SK-N-SH treated with all-trans-retinoic acid at 6 μM for 48 hours (cell line): Measurements from ENCODE around the gene PHB1.

ENCODE experiments used
- ESRRG ChIP-seq: fragments of 250-450 bp; sonication (Bioruptor Pico); IDR thresholded peaks from 2 replicates; pipeline ENCODE4 v1.6.1; 2021; ENCODE audit warnings: mild to moderate bottlenecking
- GLIS3 ChIP-seq: fragments of 250-450 bp; sonication (Bioruptor Pico); IDR thresholded peaks from 2 replicates; pipeline ENCODE4 v1.5.0; 2020; ENCODE audit warnings: mild to moderate bottlenecking, moderate library complexity
- SNAI2 ChIP-seq: fragments of 250-450 bp; sonication (Bioruptor Pico); IDR thresholded peaks from 2 replicates; pipeline ENCODE4 v1.5.0; 2020; ENCODE audit warnings: mild to moderate bottlenecking, moderate library complexity
- TCF4 ChIP-seq: fragments of 250-450 bp; sonication (Bioruptor Pico); IDR thresholded peaks from 2 replicates; pipeline ENCODE4 v1.8.0; 2021; ENCODE audit warnings: mild to moderate bottlenecking, moderate library complexity, borderline replicate concordance
- ZC3H10 ChIP-seq: fragments of 250-450 bp; sonication (Bioruptor Pico); IDR thresholded peaks from 2 replicates; pipeline ENCODE4 v1.5.1; 2021; ENCODE audit warnings: mild to moderate bottlenecking, moderate library complexity
- ZNF565 ChIP-seq: fragments of 450-650 bp; formaldehyde crosslinking; conservative IDR thresholded peaks from 2 replicates; pipeline ENCODE4 v1.5.0; 2020; ENCODE audit warnings: low read depth, mild to moderate bottlenecking, moderate library complexity
- ZNF8 ChIP-seq: fragments of 450-650 bp; formaldehyde crosslinking; IDR thresholded peaks from 2 replicates; pipeline ENCODE4 v1.5.0; 2020; ENCODE audit warnings: mild to moderate bottlenecking, moderate library complexity
- TF ChIP-seq, protein P1 (sequence below): fragments of 250-450 bp; sonication (Bioruptor Pico); IDR thresholded peaks from 2 replicates; pipeline ENCODE4 v1.8.0; 2020; ENCODE audit warnings: mild to moderate bottlenecking, moderate library complexity, borderline replicate concordance
- TF ChIP-seq, protein P2 (sequence below): fragments of 250-450 bp; sonication (Bioruptor Pico); IDR thresholded peaks from 2 replicates; pipeline ENCODE4 v1.5.1; 2021; ENCODE audit warnings: mild to moderate bottlenecking, moderate library complexity
- TF ChIP-seq, protein P3 (sequence below): fragments of 250-450 bp; sonication (Bioruptor Pico); IDR thresholded peaks from 2 replicates; pipeline ENCODE4 v1.8.0; 2021; ENCODE audit warnings: low read depth, mild to moderate bottlenecking, moderate library complexity, borderline replicate concordance
- TF ChIP-seq, protein P4 (sequence below): fragments of 250-450 bp; sonication (Bioruptor Pico); IDR thresholded peaks from 2 replicates; pipeline ENCODE4 v1.5.1; 2020; ENCODE audit warnings: low read depth, mild to moderate bottlenecking, moderate library complexity
- TF ChIP-seq, protein P5 (sequence below): fragments of 250-450 bp; sonication (Bioruptor Pico); IDR thresholded peaks from 2 replicates; pipeline ENCODE4 v1.5.0; 2020; ENCODE audit warnings: mild to moderate bottlenecking, moderate library complexity

DNA sequence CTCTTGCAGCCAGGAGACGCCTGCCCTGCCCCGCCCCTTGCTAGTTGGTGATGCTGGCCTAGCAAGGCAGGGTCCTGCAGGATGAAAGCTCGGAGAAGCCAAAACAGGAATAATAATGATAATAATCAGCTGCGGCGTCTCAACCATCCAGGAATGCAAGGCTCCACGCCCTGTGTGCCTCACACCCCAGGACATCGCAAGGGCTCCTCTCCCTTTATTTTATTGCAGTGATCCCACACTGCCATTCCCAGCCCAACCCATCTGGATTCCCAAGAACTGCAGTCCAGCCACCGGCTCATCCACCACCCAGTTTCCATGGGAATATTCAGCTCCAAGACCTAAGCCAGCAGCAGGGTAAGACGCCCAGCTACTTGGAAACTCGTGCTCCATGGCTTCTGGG lies 31.6 kb downstream of the PHB1 start:
- TF ChIP-seq, protein P1, sequence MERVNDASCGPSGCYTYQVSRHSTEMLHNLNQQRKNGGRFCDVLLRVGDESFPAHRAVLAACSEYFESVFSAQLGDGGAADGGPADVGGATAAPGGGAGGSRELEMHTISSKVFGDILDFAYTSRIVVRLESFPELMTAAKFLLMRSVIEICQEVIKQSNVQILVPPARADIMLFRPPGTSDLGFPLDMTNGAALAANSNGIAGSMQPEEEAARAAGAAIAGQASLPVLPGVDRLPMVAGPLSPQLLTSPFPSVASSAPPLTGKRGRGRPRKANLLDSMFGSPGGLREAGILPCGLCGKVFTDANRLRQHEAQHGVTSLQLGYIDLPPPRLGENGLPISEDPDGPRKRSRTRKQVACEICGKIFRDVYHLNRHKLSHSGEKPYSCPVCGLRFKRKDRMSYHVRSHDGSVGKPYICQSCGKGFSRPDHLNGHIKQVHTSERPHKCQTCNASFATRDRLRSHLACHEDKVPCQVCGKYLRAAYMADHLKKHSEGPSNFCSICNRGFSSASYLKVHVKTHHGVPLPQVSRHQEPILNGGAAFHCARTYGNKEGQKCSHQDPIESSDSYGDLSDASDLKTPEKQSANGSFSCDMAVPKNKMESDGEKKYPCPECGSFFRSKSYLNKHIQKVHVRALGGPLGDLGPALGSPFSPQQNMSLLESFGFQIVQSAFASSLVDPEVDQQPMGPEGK = no peak
- TF ChIP-seq ESRRG (CRISPR knock-in tag) (no peak), GLIS3 (no peak), ZNF565 (CRISPR knock-in tag) (no peak), SNAI2 (CRISPR knock-in tag) (no peak), TCF4 (CRISPR knock-in tag) (no peak), ZNF8 (CRISPR knock-in tag) (no peak), ZC3H10 (no peak)
- TF ChIP-seq, protein P2, sequence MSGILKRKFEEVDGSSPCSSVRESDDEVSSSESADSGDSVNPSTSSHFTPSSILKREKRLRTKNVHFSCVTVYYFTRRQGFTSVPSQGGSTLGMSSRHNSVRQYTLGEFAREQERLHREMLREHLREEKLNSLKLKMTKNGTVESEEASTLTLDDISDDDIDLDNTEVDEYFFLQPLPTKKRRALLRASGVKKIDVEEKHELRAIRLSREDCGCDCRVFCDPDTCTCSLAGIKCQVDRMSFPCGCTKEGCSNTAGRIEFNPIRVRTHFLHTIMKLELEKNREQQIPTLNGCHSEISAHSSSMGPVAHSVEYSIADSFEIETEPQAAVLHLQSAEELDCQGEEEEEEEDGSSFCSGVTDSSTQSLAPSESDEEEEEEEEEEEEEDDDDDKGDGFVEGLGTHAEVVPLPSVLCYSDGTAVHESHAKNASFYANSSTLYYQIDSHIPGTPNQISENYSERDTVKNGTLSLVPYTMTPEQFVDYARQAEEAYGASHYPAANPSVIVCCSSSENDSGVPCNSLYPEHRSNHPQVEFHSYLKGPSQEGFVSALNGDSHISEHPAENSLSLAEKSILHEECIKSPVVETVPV (CRISPR knock-in tag) = no peak
- TF ChIP-seq, protein P3, sequence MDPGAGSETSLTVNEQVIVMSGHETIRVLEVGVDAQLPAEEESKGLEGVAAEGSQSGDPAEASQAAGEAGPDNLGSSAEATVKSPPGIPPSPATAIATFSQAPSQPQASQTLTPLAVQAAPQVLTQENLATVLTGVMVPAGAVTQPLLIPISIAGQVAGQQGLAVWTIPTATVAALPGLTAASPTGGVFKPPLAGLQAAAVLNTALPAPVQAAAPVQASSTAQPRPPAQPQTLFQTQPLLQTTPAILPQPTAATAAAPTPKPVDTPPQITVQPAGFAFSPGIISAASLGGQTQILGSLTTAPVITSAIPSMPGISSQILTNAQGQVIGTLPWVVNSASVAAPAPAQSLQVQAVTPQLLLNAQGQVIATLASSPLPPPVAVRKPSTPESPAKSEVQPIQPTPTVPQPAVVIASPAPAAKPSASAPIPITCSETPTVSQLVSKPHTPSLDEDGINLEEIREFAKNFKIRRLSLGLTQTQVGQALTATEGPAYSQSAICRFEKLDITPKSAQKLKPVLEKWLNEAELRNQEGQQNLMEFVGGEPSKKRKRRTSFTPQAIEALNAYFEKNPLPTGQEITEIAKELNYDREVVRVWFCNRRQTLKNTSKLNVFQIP (CRISPR knock-in tag) = no peak
- TF ChIP-seq, protein P4, sequence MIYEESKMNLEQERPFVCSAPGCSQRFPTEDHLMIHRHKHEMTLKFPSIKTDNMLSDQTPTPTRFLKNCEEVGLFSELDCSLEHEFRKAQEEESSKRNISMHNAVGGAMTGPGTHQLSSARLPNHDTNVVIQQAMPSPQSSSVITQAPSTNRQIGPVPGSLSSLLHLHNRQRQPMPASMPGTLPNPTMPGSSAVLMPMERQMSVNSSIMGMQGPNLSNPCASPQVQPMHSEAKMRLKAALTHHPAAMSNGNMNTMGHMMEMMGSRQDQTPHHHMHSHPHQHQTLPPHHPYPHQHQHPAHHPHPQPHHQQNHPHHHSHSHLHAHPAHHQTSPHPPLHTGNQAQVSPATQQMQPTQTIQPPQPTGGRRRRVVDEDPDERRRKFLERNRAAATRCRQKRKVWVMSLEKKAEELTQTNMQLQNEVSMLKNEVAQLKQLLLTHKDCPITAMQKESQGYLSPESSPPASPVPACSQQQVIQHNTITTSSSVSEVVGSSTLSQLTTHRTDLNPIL (CRISPR knock-in tag) = no peak
- TF ChIP-seq, protein P5, sequence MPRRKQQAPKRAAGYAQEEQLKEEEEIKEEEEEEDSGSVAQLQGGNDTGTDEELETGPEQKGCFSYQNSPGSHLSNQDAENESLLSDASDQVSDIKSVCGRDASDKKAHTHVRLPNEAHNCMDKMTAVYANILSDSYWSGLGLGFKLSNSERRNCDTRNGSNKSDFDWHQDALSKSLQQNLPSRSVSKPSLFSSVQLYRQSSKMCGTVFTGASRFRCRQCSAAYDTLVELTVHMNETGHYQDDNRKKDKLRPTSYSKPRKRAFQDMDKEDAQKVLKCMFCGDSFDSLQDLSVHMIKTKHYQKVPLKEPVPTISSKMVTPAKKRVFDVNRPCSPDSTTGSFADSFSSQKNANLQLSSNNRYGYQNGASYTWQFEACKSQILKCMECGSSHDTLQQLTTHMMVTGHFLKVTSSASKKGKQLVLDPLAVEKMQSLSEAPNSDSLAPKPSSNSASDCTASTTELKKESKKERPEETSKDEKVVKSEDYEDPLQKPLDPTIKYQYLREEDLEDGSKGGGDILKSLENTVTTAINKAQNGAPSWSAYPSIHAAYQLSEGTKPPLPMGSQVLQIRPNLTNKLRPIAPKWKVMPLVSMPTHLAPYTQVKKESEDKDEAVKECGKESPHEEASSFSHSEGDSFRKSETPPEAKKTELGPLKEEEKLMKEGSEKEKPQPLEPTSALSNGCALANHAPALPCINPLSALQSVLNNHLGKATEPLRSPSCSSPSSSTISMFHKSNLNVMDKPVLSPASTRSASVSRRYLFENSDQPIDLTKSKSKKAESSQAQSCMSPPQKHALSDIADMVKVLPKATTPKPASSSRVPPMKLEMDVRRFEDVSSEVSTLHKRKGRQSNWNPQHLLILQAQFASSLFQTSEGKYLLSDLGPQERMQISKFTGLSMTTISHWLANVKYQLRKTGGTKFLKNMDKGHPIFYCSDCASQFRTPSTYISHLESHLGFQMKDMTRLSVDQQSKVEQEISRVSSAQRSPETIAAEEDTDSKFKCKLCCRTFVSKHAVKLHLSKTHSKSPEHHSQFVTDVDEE (CRISPR knock-in tag) = no peak
